Heart left ventricle (tissue), 13 donors: ENCODE data around the gene ZSCAN5A.

Source experiments
- CTCF ChIP-seq, 12 donors: fragments of 200-600 bp; sonication (generic) in 4 of 12; IDR thresholded peaks; one replicate each; pipeline versions ENCODE4 v1.5.0 to v1.8.0; 2018 to 2022; ENCODE audit warnings: antibody characterized with exemption in 12 of 12, mild to moderate bottlenecking in 5 of 12
- POLR2A ChIP-seq, 2 donors: fragments of 450-650 bp; IDR thresholded peaks; one replicate each; pipeline ENCODE4 v1.6.1; 2017; ENCODE audit warnings: antibody characterized with exemption in 2 of 2, mild to moderate bottlenecking in 2 of 2, moderate library complexity in 2 of 2
- donor health status: ischemic (EF 13 %, LVEDD 7.1; RV severe dilation, severe dysfunction).
- donor health status: DM: no; HTN: yes; CAD: no.
- donor health status: DM: no; HTN: no; CAD: no.
- donor health status: ischemic (EF 25% LVEDD 6.9; RV normal size, moderate dysfunction).
- donor health status: ischemic (EF 25% LVEDD 5.7; RV mildly dilated, moderate dysfunction).
- donor health status: ischemic (EF 35%, LVEDD 5.7; RV mildly dilated, moderate dysfunction).
- donor health status: nonischemic (EF 11% LVEDD 7.7; RV severe dilation, severe dysfunction).
- donor health status: DM: yes; HTN: yes; CAD: no.
- donor health status: PGD.
- donor health status: ischemic (EF 29% LVEDD 5.4; RV normal size, mild dysfunction).
- donor health status: nonischemic (EF 23%, LVEDD 6.1; RV moderate dilation, normal function).

DNA sequence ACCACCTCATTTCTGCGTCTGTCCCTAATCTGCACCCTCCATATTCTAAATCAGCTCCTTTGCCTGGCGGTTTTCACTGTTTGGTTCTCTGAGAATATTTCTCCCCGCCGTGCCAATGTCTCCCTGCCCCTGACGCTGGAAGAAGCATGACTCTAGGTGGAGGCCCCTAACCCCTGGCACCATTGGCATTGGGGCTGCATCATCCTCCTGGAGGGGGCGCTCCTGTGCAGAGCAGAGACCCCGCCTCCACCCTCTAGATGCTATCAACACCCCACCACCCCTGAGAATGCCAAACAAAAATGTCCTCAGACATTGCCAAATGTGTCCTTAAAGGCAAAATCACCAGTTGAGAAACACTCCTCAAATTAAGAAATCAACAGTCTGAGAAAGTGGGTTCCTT is 123.5 kb downstream of the ZSCAN5A start:
- TF ChIP-seq CTCF (IDR thresholded peaks at IDR 0.05) = no peak
- TF ChIP-seq POLR2A (IDR thresholded peaks at IDR 0.05) = no peak
